Measurements from ENCODE around the gene NAGPA. TPM values are rescaled to one million over a fixed set of nuclear protein-coding genes. Genes with fewer than 3 reads are reported as not detected.

Gene NAGPA
- total and polyA plus RNA-seq, 10 of the 15 experiments (the other 5 are each of a cell fraction or from before 2014, with no cell fraction given), result 0.03 to 11.6 (median 6.6) TPM

DNA sequence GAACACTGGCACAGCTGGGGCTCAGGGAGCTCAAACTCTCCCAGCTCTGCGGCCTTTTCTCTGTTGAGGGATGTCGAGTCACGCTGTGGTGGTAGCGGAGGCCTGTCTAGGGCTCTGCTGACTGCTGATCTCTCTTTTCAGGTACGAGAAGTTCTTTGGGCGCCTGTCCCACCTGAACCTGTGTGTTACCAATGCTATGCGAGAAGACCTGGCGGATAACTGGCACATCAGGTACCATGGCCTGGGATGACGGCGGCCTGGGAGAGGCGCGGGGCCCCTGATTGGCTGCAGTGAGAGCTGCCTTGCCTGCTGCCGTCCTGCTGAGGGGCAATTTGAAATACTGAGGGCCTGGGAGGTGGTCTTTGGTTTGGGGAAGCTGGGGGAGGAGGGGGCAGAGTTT lies 43.6 kb upstream of the NAGPA start:
- no peaks in the 10 kb centered on the region for H3K27me3 ChIP-seq (replicated peaks in 1 of 2; ENCODE audit: control insufficient read depth in 2 of 2, insufficient read depth in 2 of 2, low read length in 1 of 2)
- BruUV-seq (replicated peaks), result no TSS peak
- peaks cover 5% of the 10 kb centered on the region in 2 experiments; a peak in 3 of 4 replicates for H3K36me3 ChIP-seq (ENCODE audit: control insufficient read depth in 2 of 2, insufficient read depth in 2 of 2, low read length in 1 of 2)
- POLR2A ChIA-PET, result no interaction called here
- ATAC-seq (no peak), FAIRE-seq (no peak), DNase-seq (ENCODE audit: low read depth, low spot score) (no peak)
- H3K27ac ChIP-seq (ENCODE audit: control insufficient read depth, insufficient read depth), result no peak overlapping the region
- H3K9me3 ChIP-seq (replicated peaks; ENCODE audit: control insufficient read depth, insufficient read depth, low read length), result no peaks in the 10 kb centered on the region
- 98% methylated on average over 13 of the region's 13 CpGs for WGBS (ENCODE audit: insufficient coverage, insufficient replicate concordance, low lambda C conversion rate, missing lambda C conversion rate)
- peaks cover 5% of the 10 kb centered on the region; the same call in 1 of the 2 replicates for H3K4me1 ChIP-seq (ENCODE audit: control insufficient read depth, insufficient read depth, low read length)
- no peak for TF ChIP-seq SIN3A (IDR thresholded peaks at IDR 0.05; ENCODE audit: low read depth, low read length)
- no peak for TF ChIP-seq RAD51 (IDR thresholded peaks at IDR 0.05)
- no peak for TF ChIP-seq ASH2L (IDR thresholded peaks at IDR 0.05; ENCODE audit: borderline replicate concordance, low read depth)
- TF ChIP-seq, protein P1, sequence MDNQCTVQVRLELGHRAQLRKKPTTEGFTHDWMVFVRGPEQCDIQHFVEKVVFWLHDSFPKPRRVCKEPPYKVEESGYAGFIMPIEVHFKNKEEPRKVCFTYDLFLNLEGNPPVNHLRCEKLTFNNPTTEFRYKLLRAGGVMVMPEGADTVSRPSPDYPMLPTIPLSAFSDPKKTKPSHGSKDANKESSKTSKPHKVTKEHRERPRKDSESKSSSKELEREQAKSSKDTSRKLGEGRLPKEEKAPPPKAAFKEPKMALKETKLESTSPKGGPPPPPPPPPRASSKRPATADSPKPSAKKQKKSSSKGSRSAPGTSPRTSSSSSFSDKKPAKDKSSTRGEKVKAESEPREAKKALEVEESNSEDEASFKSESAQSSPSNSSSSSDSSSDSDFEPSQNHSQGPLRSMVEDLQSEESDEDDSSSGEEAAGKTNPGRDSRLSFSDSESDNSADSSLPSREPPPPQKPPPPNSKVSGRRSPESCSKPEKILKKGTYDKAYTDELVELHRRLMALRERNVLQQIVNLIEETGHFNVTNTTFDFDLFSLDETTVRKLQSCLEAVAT (IDR thresholded peaks at IDR 0.05), result no peak
- TF ChIP-seq, protein P2, sequence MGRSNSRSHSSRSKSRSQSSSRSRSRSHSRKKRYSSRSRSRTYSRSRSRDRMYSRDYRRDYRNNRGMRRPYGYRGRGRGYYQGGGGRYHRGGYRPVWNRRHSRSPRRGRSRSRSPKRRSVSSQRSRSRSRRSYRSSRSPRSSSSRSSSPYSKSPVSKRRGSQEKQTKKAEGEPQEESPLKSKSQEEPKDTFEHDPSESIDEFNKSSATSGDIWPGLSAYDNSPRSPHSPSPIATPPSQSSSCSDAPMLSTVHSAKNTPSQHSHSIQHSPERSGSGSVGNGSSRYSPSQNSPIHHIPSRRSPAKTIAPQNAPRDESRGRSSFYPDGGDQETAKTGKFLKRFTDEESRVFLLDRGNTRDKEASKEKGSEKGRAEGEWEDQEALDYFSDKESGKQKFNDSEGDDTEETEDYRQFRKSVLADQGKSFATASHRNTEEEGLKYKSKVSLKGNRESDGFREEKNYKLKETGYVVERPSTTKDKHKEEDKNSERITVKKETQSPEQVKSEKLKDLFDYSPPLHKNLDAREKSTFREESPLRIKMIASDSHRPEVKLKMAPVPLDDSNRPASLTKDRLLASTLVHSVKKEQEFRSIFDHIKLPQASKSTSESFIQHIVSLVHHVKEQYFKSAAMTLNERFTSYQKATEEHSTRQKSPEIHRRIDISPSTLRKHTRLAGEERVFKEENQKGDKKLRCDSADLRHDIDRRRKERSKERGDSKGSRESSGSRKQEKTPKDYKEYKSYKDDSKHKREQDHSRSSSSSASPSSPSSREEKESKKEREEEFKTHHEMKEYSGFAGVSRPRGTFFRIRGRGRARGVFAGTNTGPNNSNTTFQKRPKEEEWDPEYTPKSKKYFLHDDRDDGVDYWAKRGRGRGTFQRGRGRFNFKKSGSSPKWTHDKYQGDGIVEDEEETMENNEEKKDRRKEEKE (IDR thresholded peaks at IDR 0.05), result no peak
- CTCF ChIA-PET, result no interaction called here
- H3K4me3 ChIP-seq, result no peak overlapping the region
- intact Hi-C loops (cut with micrococcal nuclease; ENCODE audit: unreplicated experiment) (no loop called here), in situ Hi-C loops (cut with MboI) (no loop called here)
- RAD21 ChIA-PET (ENCODE audit: unreplicated experiment), result no interaction called here
- SMC1A ChIA-PET (ENCODE audit: uncharacterized antibody, unreplicated experiment), result no interaction called here
- peaks cover 7% of the 10 kb centered on the region for H3K79me2 ChIP-seq (ENCODE audit: control insufficient read depth, insufficient read depth, low read length)
- no peak overlapping the region for H3K4me2 ChIP-seq (ENCODE audit: control insufficient read depth, insufficient read depth)
- H3K9ac ChIP-seq (ENCODE audit: control insufficient read depth, insufficient read depth, low read length), result no peak overlapping the region
- H4K20me1 ChIP-seq (ENCODE audit: control insufficient read depth, insufficient read depth), result no peaks in the 10 kb centered on the region
- no peak overlapping the region for H2AFZ ChIP-seq (ENCODE audit: control insufficient read depth, low read depth, low read length)

Measured in GM12878 (cell line).